Common myeloid progenitor, CD34-positive (primary cell): ENCODE results near the gene THBS2.
"Not testable (repeated sequence)": the region's sequence is repeated elsewhere in the genome, so short reads cannot be mapped to it uniquely, and the experiment has no call there.

Source experiments
- CTCF ChIA-PET: fragments of 350-600 bp; sonication (Branson Sonifier 250); formaldehyde crosslinking; loops from one replicate; lab custom pipeline; 2021; ENCODE audit warnings: antibody characterized with exemption; lab: Charles Lee
- POLR2A ChIA-PET: fragments of 350-600 bp; sonication (Branson Sonifier 250); formaldehyde crosslinking; loops from one replicate; lab custom pipeline; 2021; ENCODE audit warnings: antibody characterized with exemption; lab: Charles Lee
- DNase-seq, 3 donors: peaks; one replicate each; pipeline versions ENCODE4 v3.0.0 to v3.0.0-alpha.2; 2013
- H3K27ac ChIP-seq, 2 experiments: 1 replicate in 1 of 2; 2 replicates in 1 of 2; pipeline ENCODE4 v1.7.0; 2013; ENCODE audit warnings: inconsistent platforms in 2 of 2, low read length in 2 of 2, mild to moderate bottlenecking in 2 of 2, low read depth in 1 of 2, moderate library complexity in 1 of 2; ENCODE audit not compliant: severe bottlenecking in 2 of 2, insufficient read depth in 1 of 2, poor library complexity in 1 of 2
- H3K27me3 ChIP-seq, 5 experiments: replicated peaks in 2 of 5; 1 replicate in 3 of 5; 2 replicates in 2 of 5; pipeline versions ENCODE4 v1.6.1 to v1.7.0; 2013; ENCODE audit warnings: low read length in 4 of 5, mild to moderate bottlenecking in 2 of 5, moderate library complexity in 2 of 5, inconsistent platforms in 1 of 5; ENCODE audit not compliant: insufficient read depth in 5 of 5, control insufficient read depth in 4 of 5
- H3K36me3 ChIP-seq, 4 experiments: 1 replicate in 2 of 4; 2 replicates in 2 of 4; pipeline versions ENCODE4 v1.6.1 to v1.7.0; 2013; ENCODE audit warnings: low read length in 3 of 4, control low read depth in 1 of 4, mild to moderate bottlenecking in 1 of 4; ENCODE audit not compliant: control insufficient read depth in 4 of 4, insufficient read depth in 4 of 4
- H3K4me1 ChIP-seq, 4 experiments: 1 replicate in 3 of 4; 2 replicates in 1 of 4; pipeline versions ENCODE4 v1.6.1 to v1.7.1; 2013; ENCODE audit warnings: low read length in 3 of 4, mild to moderate bottlenecking in 3 of 4, control low read depth in 1 of 4, inconsistent platforms in 1 of 4, moderate library complexity in 1 of 4; ENCODE audit not compliant: control insufficient read depth in 4 of 4, insufficient read depth in 4 of 4; ENCODE audit errors: control extremely low read depth in 1 of 4
- H3K4me3 ChIP-seq, 7 experiments: 1 replicate in 4 of 7; 2 replicates in 3 of 7; pipeline versions ENCODE4 v1.5.1 to v1.7.0; 2013; ENCODE audit warnings: mild to moderate bottlenecking in 7 of 7, low read length in 6 of 7, moderate library complexity in 6 of 7, inconsistent platforms in 2 of 7, low read depth in 2 of 7, control low read depth in 1 of 7; ENCODE audit not compliant: insufficient read depth in 4 of 7, control insufficient read depth in 1 of 7; ENCODE audit errors: extremely low read depth in 1 of 7
- H3K9me3 ChIP-seq, 5 experiments: 1 replicate in 4 of 5; 2 replicates in 1 of 5; pipeline versions ENCODE4 v1.6.1 to v1.7.1; 2013; ENCODE audit warnings: low read length in 4 of 5, mild to moderate bottlenecking in 2 of 5, inconsistent platforms in 1 of 5, low read depth in 1 of 5, moderate library complexity in 1 of 5; ENCODE audit not compliant: control insufficient read depth in 4 of 5, insufficient read depth in 2 of 5; ENCODE audit errors: control extremely low read depth in 1 of 5
- WGBS: methylation state at CpG from one replicate; pipeline ENCODE4 v1.1.5; 2013; ENCODE audit not compliant: insufficient coverage; 5-methylcytosine and 5-hydroxymethylcytosine counted together

THBS2 gene

GRCh38 chr6:169273511-169273910 lies 19.9 kb upstream of the THBS2 start:
- ChIA-PET POLR2A (no interaction called here), CTCF (no interaction called here)
- Histone ChIP-seq H3K9me3 (peaks cover 0 to 2% (median 0%) of the 10 kb centered on the region in 5 experiments), H3K27me3 (peaks cover 0 to 2% (median 0%) of the 10 kb centered on the region in 5 experiments), H3K27ac (no peak overlapping the region), H3K4me1 (no peaks in the 10 kb centered on the region), H3K36me3 (no peaks in the 10 kb centered on the region), H3K4me3 (no peak overlapping the region)
- 100% methylated on average over 3 of the region's 3 CpGs for WGBS
- no peak for DNase-seq

- no peaks in the 10 kb centered on the region for H3K4me1 ChIP-seq
- H3K27ac ChIP-seq: no peak overlapping the region
- no peaks in the 10 kb centered on the region for H3K36me3 ChIP-seq
- H3K27me3 ChIP-seq: peaks cover 0 to 2% (median 0%) of the 10 kb centered on the region in 5 experiments
- ChIA-PET CTCF (no interaction called here), POLR2A (no interaction called here)
- WGBS: no CpG with 5 or more reads among the region's 1 CpG
- peaks cover 0 to 4% (median 0%) of the 10 kb centered on the region in 5 experiments for H3K9me3 ChIP-seq
- no peak overlapping the region for H3K4me3 ChIP-seq
- no peak for DNase-seq
Observed at GRCh38 chr6:169271877-169272216, 18.2 kb upstream of the THBS2 start.

- H3K4me1 ChIP-seq: no peaks in the 10 kb centered on the region
- no peak for DNase-seq
- H3K27me3 ChIP-seq: peaks cover 0 to 2% (median 0%) of the 10 kb centered on the region in 5 experiments
- ChIA-PET POLR2A (no interaction called here), CTCF (no interaction called here)
- H3K9me3 ChIP-seq: peaks cover 0 to 4% (median 0%) of the 10 kb centered on the region in 5 experiments
- H3K36me3 ChIP-seq: no peaks in the 10 kb centered on the region
- 79% methylated on average over 6 of the region's 10 CpGs for WGBS
- H3K27ac ChIP-seq: no peak overlapping the region
- no peak overlapping the region for H3K4me3 ChIP-seq
Observed at GRCh38 chr6:169271158-169271876, 17.7 kb upstream of the THBS2 start.

GRCh38 chr6:169270077-169270380 lies 16.4 kb upstream of the THBS2 start:
- CTCF ChIA-PET, H3K36me3 ChIP-seq, H3K27ac ChIP-seq, H3K27me3 ChIP-seq, POLR2A ChIA-PET, DNase-seq, H3K4me3 ChIP-seq, H3K9me3 ChIP-seq, H3K4me1 ChIP-seq: not testable (repeated sequence)

GRCh38 chr6:169269180-169270076 lies 15.8 kb upstream of the THBS2 start:
- H3K27ac ChIP-seq: no peak overlapping the region
- ChIA-PET POLR2A (no interaction called here), CTCF (no interaction called here)
- no peak overlapping the region for H3K4me3 ChIP-seq
- peaks cover 0 to 2% (median 0%) of the 10 kb centered on the region in 5 experiments for H3K27me3 ChIP-seq
- 89% methylated on average over 5 of the region's 9 CpGs for WGBS
- H3K4me1 ChIP-seq: no peaks in the 10 kb centered on the region
- no peak for DNase-seq
- H3K36me3 ChIP-seq: no peaks in the 10 kb centered on the region
- peaks cover 0 to 4% (median 0%) of the 10 kb centered on the region in 5 experiments for H3K9me3 ChIP-seq

- Histone ChIP-seq H3K4me3 (no peak overlapping the region), H3K36me3 (no peaks in the 10 kb centered on the region), H3K9me3 (peaks cover 0 to 4% (median 0%) of the 10 kb centered on the region in 5 experiments), H3K4me1 (no peaks in the 10 kb centered on the region), H3K27me3 (peaks cover 0 to 2% (median 0%) of the 10 kb centered on the region in 5 experiments), H3K27ac (no peak overlapping the region)
- no CpG with 5 or more reads among the region's 1 CpG for WGBS
- no peak for DNase-seq
- ChIA-PET POLR2A (interaction anchor here (0.6 kb wide), 1 partner anchor 120 kb away, joined by 3 read pairs; no protein-coding TSS in a partner anchor), CTCF (no interaction called here)
Observed at GRCh38 chr6:169268276-169268675, 14.6 kb upstream of the THBS2 start.
